Caco-2 (cell line): ENCODE measurements around the gene STYXL2. TPM values are rescaled to one million over a fixed set of nuclear protein-coding genes. Genes with fewer than 3 reads are reported as not detected.

Source experiments
- BruUV-seq: library from RNA; stranded (reverse); fragments of 400-500 nt; replicated peaks from 2 replicates; lab custom pipeline; 2021; lab: Mats Ljungman, UMichigan
- CTCF ChIA-PET: fragments of 300-600 bp; sonication (Branson Sonifier 250); formaldehyde crosslinking; loops from one replicate; lab custom pipeline; 2022; ENCODE audit warnings: antibody characterized with exemption; lab: Charles Lee
- POLR2A ChIA-PET: fragments of 300-600 bp; sonication (Branson Sonifier 250); formaldehyde crosslinking; loops from one replicate; lab custom pipeline; 2022; ENCODE audit warnings: antibody characterized with exemption; lab: Charles Lee
- DNase-seq, 2 experiments: peaks; one replicate each; pipeline versions ENCODE4 v3.0.0 to v3.0.0-alpha.2; 2020 to 2022
- H3K27me3 ChIP-seq: replicated peaks from 2 replicates; pipeline ENCODE4 v1.6.0; 2011; ENCODE audit warnings: low read length; ENCODE audit not compliant: control insufficient read depth, insufficient read depth
- H3K36me3 ChIP-seq: 2 replicates; pipeline ENCODE4 v1.5.1; 2011; ENCODE audit warnings: low read length; ENCODE audit not compliant: control insufficient read depth, insufficient read depth
- H3K4me1 ChIP-seq: fragments of 250-450 bp; sonication (Bioruptor Pico); 2 replicates; pipeline ENCODE4 v1.5.1; 2020; ENCODE audit warnings: mild to moderate bottlenecking
- H3K4me3 ChIP-seq: 2 replicates; pipeline ENCODE4 v1.5.1; 2011; ENCODE audit warnings: low read depth, mild to moderate bottlenecking, control low read depth, low read length
- H3K9me3 ChIP-seq: fragments of 250-450 bp; sonication (Bioruptor Pico); 2 replicates; pipeline ENCODE4 v1.5.1; 2020; ENCODE audit warnings: mild to moderate bottlenecking, moderate library complexity
- H3K27ac Mint-ChIP-seq: one replicate; pipeline ENCODE4 v1.8.0; 2022; ENCODE audit warnings: mixed read lengths; ENCODE audit not compliant: unreplicated experiment
- H3K27me3 Mint-ChIP-seq: one replicate; pipeline ENCODE4 v1.8.0; 2022; ENCODE audit warnings: mixed read lengths; ENCODE audit not compliant: insufficient read depth, unreplicated experiment
- H3K36me3 Mint-ChIP-seq: one replicate; pipeline ENCODE4 v1.8.0; 2022; ENCODE audit warnings: mild to moderate bottlenecking, mixed read lengths; ENCODE audit not compliant: insufficient read depth, unreplicated experiment
- H3K4me1 Mint-ChIP-seq: one replicate; pipeline ENCODE4 v1.8.0; 2022; ENCODE audit warnings: low read depth, mixed read lengths; ENCODE audit not compliant: unreplicated experiment
- H3K4me3 Mint-ChIP-seq: one replicate; pipeline ENCODE4 v1.8.0; 2022; ENCODE audit warnings: mild to moderate bottlenecking, moderate library complexity, mixed read lengths; ENCODE audit not compliant: unreplicated experiment
- H3K9me3 Mint-ChIP-seq: one replicate; pipeline ENCODE4 v1.8.0; 2022; ENCODE audit warnings: mixed read lengths; ENCODE audit not compliant: unreplicated experiment
- intact Hi-C: fragments of 100-400 bp; cut with micrococcal nuclease; formaldehyde crosslinking; loops from one replicate; pipeline ENCODE4 v1.10.0; 2022; ENCODE audit not compliant: unreplicated experiment
- total RNA-seq: library from RNA; stranded (reverse); gene quantifications from 2 replicates; pipeline ENCODE4 v1.2.3, GENCODE V29; 2022
- TF ChIP-seq, protein P1 (sequence below), 2 experiments: fragments of 200-600 bp in 1 of 2; IDR thresholded peaks; 1 replicate in 1 of 2; 2 replicates in 1 of 2; pipeline versions ENCODE4 v1.5.1 to v1.8.0; 2011 to 2022; ENCODE audit warnings: antibody characterized with exemption in 1 of 2, control low read depth in 1 of 2, inconsistent platforms in 1 of 2, low read depth in 1 of 2, low read length in 1 of 2, mild to moderate bottlenecking in 1 of 2, moderate library complexity in 1 of 2; ENCODE audit not compliant: insufficient read depth in 1 of 2, severe bottlenecking in 1 of 2, unreplicated experiment in 1 of 2

STYXL2 gene
- total RNA-seq, 1 experiment from 2014 or later, result not detected

GRCh38 chr1:167118188-167118587 lies 24.3 kb downstream of the STYXL2 start:
- intact Hi-C loops, result no loop called here
- Histone ChIP-seq H3K4me3 (no peak overlapping the region), H3K4me1 (no peaks in the 10 kb centered on the region), H3K27me3 (no peaks in the 10 kb centered on the region), H3K9me3 (no peaks in the 10 kb centered on the region), H3K36me3 (no peaks in the 10 kb centered on the region)
- DNase-seq, result no peak
- no peak overlapping the region for H3K4me3 Mint-ChIP-seq
- peaks cover 6% of the 10 kb centered on the region for H3K4me1 Mint-ChIP-seq
- TF ChIP-seq, protein P1, sequence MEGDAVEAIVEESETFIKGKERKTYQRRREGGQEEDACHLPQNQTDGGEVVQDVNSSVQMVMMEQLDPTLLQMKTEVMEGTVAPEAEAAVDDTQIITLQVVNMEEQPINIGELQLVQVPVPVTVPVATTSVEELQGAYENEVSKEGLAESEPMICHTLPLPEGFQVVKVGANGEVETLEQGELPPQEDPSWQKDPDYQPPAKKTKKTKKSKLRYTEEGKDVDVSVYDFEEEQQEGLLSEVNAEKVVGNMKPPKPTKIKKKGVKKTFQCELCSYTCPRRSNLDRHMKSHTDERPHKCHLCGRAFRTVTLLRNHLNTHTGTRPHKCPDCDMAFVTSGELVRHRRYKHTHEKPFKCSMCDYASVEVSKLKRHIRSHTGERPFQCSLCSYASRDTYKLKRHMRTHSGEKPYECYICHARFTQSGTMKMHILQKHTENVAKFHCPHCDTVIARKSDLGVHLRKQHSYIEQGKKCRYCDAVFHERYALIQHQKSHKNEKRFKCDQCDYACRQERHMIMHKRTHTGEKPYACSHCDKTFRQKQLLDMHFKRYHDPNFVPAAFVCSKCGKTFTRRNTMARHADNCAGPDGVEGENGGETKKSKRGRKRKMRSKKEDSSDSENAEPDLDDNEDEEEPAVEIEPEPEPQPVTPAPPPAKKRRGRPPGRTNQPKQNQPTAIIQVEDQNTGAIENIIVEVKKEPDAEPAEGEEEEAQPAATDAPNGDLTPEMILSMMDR (IDR thresholded peaks at IDR 0.05; ENCODE audit: insufficient read depth in 1 of 2, low read depth in 1 of 2, low read length in 1 of 2, severe bottlenecking in 1 of 2, unreplicated experiment in 1 of 2), result no peak
- CTCF ChIA-PET, result no interaction called here
- peaks cover 5% of the 10 kb centered on the region for H3K27me3 Mint-ChIP-seq
- no peaks in the 10 kb centered on the region for H3K36me3 Mint-ChIP-seq
- H3K27ac Mint-ChIP-seq, result no peak overlapping the region
- no TSS peak for BruUV-seq
- H3K9me3 Mint-ChIP-seq, result no peaks in the 10 kb centered on the region
- POLR2A ChIA-PET, result no interaction called here

- POLR2A ChIA-PET, result no interaction called here
- Histone ChIP-seq H3K27me3 (no peaks in the 10 kb centered on the region), H3K9me3 (no peaks in the 10 kb centered on the region), H3K4me1 (no peaks in the 10 kb centered on the region), H3K36me3 (no peaks in the 10 kb centered on the region), H3K4me3 (no peak overlapping the region)
- H3K4me1 Mint-ChIP-seq, result peaks cover 6% of the 10 kb centered on the region
- H3K27me3 Mint-ChIP-seq, result peaks cover 5% of the 10 kb centered on the region
- TF ChIP-seq, protein P1 (IDR thresholded peaks at IDR 0.05; ENCODE audit: insufficient read depth in 1 of 2, low read depth in 1 of 2, low read length in 1 of 2, severe bottlenecking in 1 of 2, unreplicated experiment in 1 of 2), result no peak
- H3K4me3 Mint-ChIP-seq, result no peak overlapping the region
- intact Hi-C loops, result loop anchor here (5.0 kb wide), 1 partner anchor 103 kb away; the partner anchor contains the start of gene POU2F1
- CTCF ChIA-PET, result no interaction called here
- no peak overlapping the region for H3K27ac Mint-ChIP-seq
- no peak for DNase-seq
- H3K36me3 Mint-ChIP-seq, result no peaks in the 10 kb centered on the region
- BruUV-seq, result no TSS peak
- no peaks in the 10 kb centered on the region for H3K9me3 Mint-ChIP-seq
These were observed 25.8 kb downstream of the STYXL2 start for GRCh38 chr1:167119696-167120095.

DNA sequence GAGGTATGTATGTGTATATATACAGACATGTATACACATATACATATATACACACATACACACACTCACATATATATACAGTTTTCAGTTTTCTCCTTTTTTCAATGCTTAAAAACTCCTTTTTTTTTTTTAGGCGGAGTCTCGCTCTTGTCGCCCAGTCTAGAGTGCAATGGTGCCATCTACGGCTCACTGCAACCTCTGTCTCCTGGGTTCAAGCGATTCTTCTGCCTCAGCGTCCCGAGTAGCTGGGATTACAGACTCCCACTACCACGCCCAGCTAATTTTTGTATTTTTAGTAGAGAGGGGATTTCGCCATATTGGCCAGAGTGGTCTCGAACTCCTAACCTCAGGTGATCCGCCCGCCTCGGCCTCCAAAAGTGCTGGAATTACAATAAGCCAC lies 27.0 kb downstream of the STYXL2 start:
- no peaks in the 10 kb centered on the region for H3K4me1 ChIP-seq
- Mint-ChIP-seq H3K4me3 (no peak overlapping the region), H3K27me3 (peaks cover 5% of the 10 kb centered on the region), H3K9me3 (no peaks in the 10 kb centered on the region), H3K36me3 (no peaks in the 10 kb centered on the region), H3K27ac (no peak overlapping the region), H3K4me1 (peaks cover 11% of the 10 kb centered on the region)
- ChIA-PET CTCF (no interaction called here), POLR2A (no interaction called here)
- H3K9me3 ChIP-seq, result no peaks in the 10 kb centered on the region
- H3K4me3 ChIP-seq, result no peak overlapping the region
- DNase-seq, result no peak
- intact Hi-C loops, result loop anchor here (5.0 kb wide), 1 partner anchor 101 kb away; the partner anchor contains the start of gene POU2F1
- H3K27me3 ChIP-seq, result no peaks in the 10 kb centered on the region
- BruUV-seq, result no TSS peak
- TF ChIP-seq, protein P1 (IDR thresholded peaks at IDR 0.05; ENCODE audit: insufficient read depth in 1 of 2, low read depth in 1 of 2, low read length in 1 of 2, severe bottlenecking in 1 of 2, unreplicated experiment in 1 of 2), result no peak
- H3K36me3 ChIP-seq, result no peaks in the 10 kb centered on the region
